Muscle layer of duodenum (tissue), 2 donors: ENCODE results near the gene TCFL5.
A peak's percentile ranks its signal among the peaks of the same experiment; 100 is the strongest.

Experiments used
- H3K27ac ChIP-seq: one replicate; pipeline ENCODE4 v1.7.0; 2013; ENCODE audit warnings: mild to moderate bottlenecking, low read length
- H3K27me3 ChIP-seq: one replicate; pipeline ENCODE4 v1.7.0; 2013; ENCODE audit warnings: low read depth, mild to moderate bottlenecking, control low read depth, low read length
- H3K36me3 ChIP-seq, 2 donors: one replicate each; pipeline ENCODE4 v1.7.0; 2013; ENCODE audit warnings: low read length in 2 of 2, control low read depth in 1 of 2, mild to moderate bottlenecking in 1 of 2; ENCODE audit not compliant: insufficient read depth in 2 of 2, control insufficient read depth in 1 of 2
- H3K4me1 ChIP-seq, 2 donors: one replicate each; pipeline ENCODE4 v1.7.0; 2013; ENCODE audit warnings: low read length in 2 of 2, mild to moderate bottlenecking in 2 of 2, control low read depth in 1 of 2, moderate library complexity in 1 of 2; ENCODE audit not compliant: insufficient read depth in 2 of 2, control insufficient read depth in 1 of 2
- H3K4me3 ChIP-seq, 2 donors: one replicate each; pipeline ENCODE4 v1.7.0; 2013; ENCODE audit warnings: low read length in 2 of 2, low read depth in 1 of 2, mild to moderate bottlenecking in 1 of 2
- H3K9me3 ChIP-seq, 2 donors: one replicate each; pipeline ENCODE4 v1.7.0; 2013; ENCODE audit warnings: low read length in 2 of 2, control low read depth in 1 of 2, mild to moderate bottlenecking in 1 of 2; ENCODE audit not compliant: control insufficient read depth in 1 of 2
- donor health status: healthy.

TCFL5 gene

GRCh38 chr20:62800314-62801259 lies 61.0 kb downstream of the TCFL5 start:
- no peaks in the 10 kb centered on the region for H3K27me3 ChIP-seq
- no peak overlapping the region for H3K4me3 ChIP-seq
- peaks cover 14 to 38% of the 10 kb centered on the region in 2 donors for H3K36me3 ChIP-seq
- no peak overlapping the region for H3K27ac ChIP-seq
- H3K4me1 ChIP-seq = peaks cover 0 to 9% of the 10 kb centered on the region in 2 donors
- no peaks in the 10 kb centered on the region for H3K9me3 ChIP-seq

- Histone ChIP-seq H3K36me3 (peaks cover 14 to 38% of the 10 kb centered on the region in 2 donors), H3K27me3 (no peaks in the 10 kb centered on the region), H3K27ac (no peak overlapping the region), H3K9me3 (no peaks in the 10 kb centered on the region), H3K4me3 (no peak overlapping the region), H3K4me1 (peaks cover 0 to 9% of the 10 kb centered on the region in 2 donors)
These were observed 61.7 kb downstream of the TCFL5 start for GRCh38 chr20:62799873-62800272.

- no peak overlapping the region for H3K27ac ChIP-seq
- H3K4me3 ChIP-seq = no peak overlapping the region
- H3K9me3 ChIP-seq = no peaks in the 10 kb centered on the region
- H3K4me1 ChIP-seq = peaks cover 0 to 11% of the 10 kb centered on the region in 2 donors
- peaks cover 14 to 38% of the 10 kb centered on the region in 2 donors for H3K36me3 ChIP-seq
- H3K27me3 ChIP-seq = no peaks in the 10 kb centered on the region
These were observed 62.2 kb downstream of the TCFL5 start for GRCh38 chr20:62799459-62799858.

DNA sequence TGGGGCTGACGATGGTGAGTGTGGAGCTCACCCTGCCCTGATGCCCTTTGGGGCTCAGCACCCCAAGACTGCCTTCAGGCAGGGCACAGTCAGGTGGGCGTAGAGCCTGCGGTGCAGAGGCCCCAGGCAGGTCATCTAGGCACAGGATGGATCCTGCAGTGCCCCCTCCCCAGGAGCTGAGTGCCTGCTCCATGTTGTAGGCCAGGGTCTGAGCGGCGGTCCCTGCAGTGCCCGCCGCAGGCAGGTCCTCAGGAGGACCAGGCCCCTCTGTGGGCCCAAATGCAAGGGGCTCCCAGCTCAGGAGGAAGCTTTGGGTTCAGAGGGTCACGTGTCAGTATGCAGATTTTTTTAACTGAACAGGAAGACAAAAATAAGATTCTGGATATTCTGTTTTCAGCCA lies 62.6 kb downstream of the TCFL5 start:
- Histone ChIP-seq H3K4me3 (no peak overlapping the region), H3K27ac (no peak overlapping the region), H3K9me3 (no peaks in the 10 kb centered on the region), H3K27me3 (no peaks in the 10 kb centered on the region), H3K4me1 (peaks cover 0 to 13% of the 10 kb centered on the region in 2 donors), H3K36me3 (peaks cover 14 to 38% of the 10 kb centered on the region in 2 donors)

DNA sequence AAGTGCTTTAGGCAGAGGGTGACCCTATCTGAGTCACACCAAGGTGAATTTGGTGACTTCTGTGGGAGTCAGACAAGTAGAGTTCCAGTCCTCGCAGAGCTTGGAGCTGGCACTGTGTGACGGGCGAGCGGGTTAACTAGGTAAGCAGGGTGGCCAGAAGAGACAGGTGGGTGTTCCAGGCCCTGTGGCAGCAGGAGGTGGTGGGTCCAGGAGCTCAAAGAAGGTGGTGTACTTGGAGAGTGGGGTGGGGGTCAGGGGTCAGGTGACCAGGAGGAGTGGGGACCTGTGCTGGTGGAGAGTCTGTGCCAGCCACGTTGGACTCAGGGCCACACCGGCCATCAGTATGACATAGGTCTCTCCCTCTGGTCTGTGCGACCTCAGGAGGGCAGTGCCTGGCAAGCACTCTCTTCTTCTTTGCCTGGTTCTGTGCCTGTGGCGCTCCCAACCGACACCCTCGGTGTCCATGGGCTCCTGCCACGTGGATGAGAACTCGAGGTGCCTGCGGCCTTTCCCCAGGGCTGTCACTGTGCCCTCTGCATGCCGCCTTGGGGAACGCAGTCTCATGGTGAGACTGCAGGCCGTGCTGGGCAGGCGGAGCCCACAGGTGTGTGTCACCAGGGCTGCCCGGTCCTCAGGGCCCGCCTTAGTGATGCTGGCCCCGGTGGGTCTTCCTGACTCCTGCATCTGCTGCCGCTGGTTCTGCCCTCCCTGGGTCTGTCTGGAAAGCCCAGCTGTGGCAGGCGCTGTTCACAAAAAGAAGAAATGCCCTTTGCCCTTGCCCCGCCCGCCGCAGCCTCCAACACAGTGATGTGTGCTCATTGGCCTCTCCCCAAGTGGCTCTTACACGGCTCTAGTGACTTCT lies 63.7 kb downstream of the TCFL5 start:
- Histone ChIP-seq H3K4me1 (peaks cover 0 to 20% of the 10 kb centered on the region in 2 donors), H3K27me3 (no peaks in the 10 kb centered on the region), H3K36me3 (peaks cover 14 to 38% of the 10 kb centered on the region in 2 donors), H3K9me3 (no peaks in the 10 kb centered on the region), H3K4me3 (peak overlapping the region in 1 of 2 donors; percentile 55), H3K27ac (no peak overlapping the region)

GRCh38 chr20:62796699-62797491 lies 64.7 kb downstream of the TCFL5 start:
- Histone ChIP-seq H3K27ac (no peak overlapping the region), H3K27me3 (no peaks in the 10 kb centered on the region), H3K36me3 (peaks cover 14 to 38% of the 10 kb centered on the region in 2 donors), H3K4me3 (peak overlapping the region; percentile 33 to 79), H3K9me3 (no peaks in the 10 kb centered on the region), H3K4me1 (peaks cover 0 to 20% of the 10 kb centered on the region in 2 donors)

- peak overlapping the region; percentile 63 to 79 for H3K4me3 ChIP-seq
- no peak overlapping the region for H3K27ac ChIP-seq
- peaks cover 0 to 28% of the 10 kb centered on the region in 2 donors for H3K4me1 ChIP-seq
- peaks cover 13 to 25% of the 10 kb centered on the region in 2 donors for H3K36me3 ChIP-seq
- H3K9me3 ChIP-seq = no peaks in the 10 kb centered on the region
- H3K27me3 ChIP-seq = no peaks in the 10 kb centered on the region
These were observed 66.4 kb downstream of the TCFL5 start for GRCh38 chr20:62795023-62795761.

- Histone ChIP-seq H3K36me3 (peaks cover 5 to 14% of the 10 kb centered on the region in 2 donors), H3K27me3 (no peaks in the 10 kb centered on the region), H3K4me3 (peak overlapping the region; percentile 63 to 79), H3K9me3 (no peaks in the 10 kb centered on the region), H3K27ac (peak overlapping the region; percentile 80), H3K4me1 (peaks cover 0 to 28% of the 10 kb centered on the region in 2 donors)
These were observed 67.5 kb downstream of the TCFL5 start for GRCh38 chr20:62794007-62794724.

DNA sequence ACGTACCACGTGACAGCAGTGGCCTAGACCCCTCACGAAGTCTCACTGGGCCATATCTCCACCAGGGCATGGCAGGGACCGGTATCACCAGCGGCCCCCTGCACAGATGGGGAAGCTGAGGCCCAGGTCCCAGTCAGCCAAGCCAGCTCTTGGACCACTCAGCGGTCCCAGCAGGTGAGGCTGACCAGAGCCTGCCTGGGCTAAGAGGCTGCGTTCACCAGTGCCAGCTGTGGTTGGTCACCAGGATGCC lies 67.9 kb downstream of the TCFL5 start:
- peak overlapping the region; percentile 80 for H3K27ac ChIP-seq
- peak overlapping the region; percentile 50 to 53 for H3K4me3 ChIP-seq
- no peaks in the 10 kb centered on the region for H3K27me3 ChIP-seq
- H3K36me3 ChIP-seq = peaks cover 0 to 9% of the 10 kb centered on the region in 2 donors
- peaks cover 0 to 28% of the 10 kb centered on the region in 2 donors for H3K4me1 ChIP-seq
- no peaks in the 10 kb centered on the region for H3K9me3 ChIP-seq
